ENCODE data around the gene CHKB. TPM values are rescaled to one million over a fixed set of nuclear protein-coding genes. Genes with fewer than 3 reads are reported as not detected.
"Not testable (repeated sequence)": the region's sequence is repeated elsewhere in the genome, so short reads cannot be mapped to it uniquely, and the experiment has no call there.

The CHKB gene
- total RNA-seq, 1 donor from 2014 or later = 116 TPM

- no peak for DNase-seq (ENCODE audit: low spot score in 2 of 2, unreplicated experiment in 2 of 2)
- Mint-ChIP-seq H3K27me3 (ENCODE audit: low read depth) (no peaks in the 10 kb centered on the region), H3K4me3 (no peak within 1 kb of the TSS), H3K36me3 (no peaks in the 10 kb centered on the region), H3K27ac (no peak within 1 kb of the TSS), H3K4me1 (peaks cover 13% of the 10 kb centered on the region), H3K9me3 (no peaks in the 10 kb centered on the region)
- TF ChIP-seq, protein P1, sequence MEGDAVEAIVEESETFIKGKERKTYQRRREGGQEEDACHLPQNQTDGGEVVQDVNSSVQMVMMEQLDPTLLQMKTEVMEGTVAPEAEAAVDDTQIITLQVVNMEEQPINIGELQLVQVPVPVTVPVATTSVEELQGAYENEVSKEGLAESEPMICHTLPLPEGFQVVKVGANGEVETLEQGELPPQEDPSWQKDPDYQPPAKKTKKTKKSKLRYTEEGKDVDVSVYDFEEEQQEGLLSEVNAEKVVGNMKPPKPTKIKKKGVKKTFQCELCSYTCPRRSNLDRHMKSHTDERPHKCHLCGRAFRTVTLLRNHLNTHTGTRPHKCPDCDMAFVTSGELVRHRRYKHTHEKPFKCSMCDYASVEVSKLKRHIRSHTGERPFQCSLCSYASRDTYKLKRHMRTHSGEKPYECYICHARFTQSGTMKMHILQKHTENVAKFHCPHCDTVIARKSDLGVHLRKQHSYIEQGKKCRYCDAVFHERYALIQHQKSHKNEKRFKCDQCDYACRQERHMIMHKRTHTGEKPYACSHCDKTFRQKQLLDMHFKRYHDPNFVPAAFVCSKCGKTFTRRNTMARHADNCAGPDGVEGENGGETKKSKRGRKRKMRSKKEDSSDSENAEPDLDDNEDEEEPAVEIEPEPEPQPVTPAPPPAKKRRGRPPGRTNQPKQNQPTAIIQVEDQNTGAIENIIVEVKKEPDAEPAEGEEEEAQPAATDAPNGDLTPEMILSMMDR (IDR thresholded peaks at IDR 0.05; ENCODE audit: unreplicated experiment) = no peak
These were observed 36.9 kb downstream of the CHKB start, which contains the start of gene KLHDC7B for GRCh38 chr22:50545522-50546325. Gene KLHDC7B, plus strand, starts transcription at chr22:50545899. Its CDS starts 345 bp downstream, at chr22:50546244.

DNA sequence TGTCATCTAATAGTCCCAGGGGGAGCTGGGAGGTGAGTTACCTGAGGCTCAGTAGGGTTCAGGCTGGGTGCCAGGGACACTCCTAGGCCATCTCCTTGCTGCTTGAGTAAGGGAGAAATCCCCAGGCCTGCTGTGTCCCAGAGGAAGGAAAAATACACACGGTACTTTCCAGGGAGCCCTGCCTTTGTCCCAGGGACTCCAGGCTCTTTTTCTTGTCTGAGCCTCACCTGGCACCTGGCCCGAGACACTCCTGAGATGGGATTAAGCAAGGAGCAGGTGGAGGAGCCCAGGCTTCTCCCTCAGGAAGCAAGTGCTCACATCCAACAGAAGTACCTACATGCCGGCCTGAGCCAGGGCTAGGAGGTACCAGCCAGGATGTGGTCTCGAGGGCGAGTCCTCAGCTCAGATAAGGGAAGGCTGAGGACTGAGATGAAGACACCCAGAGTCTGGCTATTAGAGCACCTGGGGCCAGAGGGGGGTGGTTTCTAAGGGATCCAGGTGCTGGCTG, 37.8 kb downstream of the CHKB start:
- peaks cover 12% of the 10 kb centered on the region for H3K4me1 Mint-ChIP-seq
- TF ChIP-seq, protein P1 (IDR thresholded peaks at IDR 0.05; ENCODE audit: unreplicated experiment) = no peak
- no peak overlapping the region for H3K4me3 Mint-ChIP-seq
- no peak overlapping the region for H3K27ac Mint-ChIP-seq
- H3K9me3 Mint-ChIP-seq = no peaks in the 10 kb centered on the region
- no peaks in the 10 kb centered on the region for H3K36me3 Mint-ChIP-seq
- no peak for DNase-seq (ENCODE audit: low spot score in 2 of 2, unreplicated experiment in 2 of 2)
- H3K27me3 Mint-ChIP-seq (ENCODE audit: low read depth) = no peaks in the 10 kb centered on the region

DNA sequence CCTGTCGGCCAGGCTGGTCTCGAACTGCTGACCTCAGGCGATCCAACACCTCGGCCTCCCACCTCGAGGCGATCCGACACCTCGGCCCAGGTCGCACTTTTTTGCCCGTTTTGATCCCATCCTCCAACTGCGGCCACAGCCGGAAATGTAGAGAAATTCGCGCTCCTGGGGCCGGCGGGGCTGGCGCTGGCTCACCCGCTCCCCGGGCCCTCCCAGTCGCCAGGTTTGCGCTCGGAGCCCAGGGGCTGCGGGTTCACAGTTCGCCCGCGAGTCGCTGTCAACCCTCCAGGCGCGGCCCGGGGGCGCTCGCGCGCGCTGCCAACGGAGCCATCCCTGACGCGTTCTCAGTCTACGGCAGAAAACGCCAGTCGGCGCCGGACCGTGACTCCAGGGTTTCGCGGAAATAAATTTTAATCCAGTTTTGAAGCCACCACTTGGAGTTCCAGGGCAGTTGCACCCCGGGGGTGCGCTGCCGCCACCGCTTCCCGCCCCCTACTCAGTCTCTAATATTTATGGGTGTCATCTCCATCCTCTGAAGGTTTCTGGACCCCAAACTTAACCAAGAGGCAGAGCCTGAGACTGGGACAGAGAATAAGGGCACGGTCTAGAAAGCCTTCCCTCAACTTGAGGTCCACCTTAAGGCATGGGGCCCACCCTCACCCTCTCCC, 38.4 kb downstream of the CHKB start:
- peak overlapping the region; percentile 41 for H3K4me3 Mint-ChIP-seq
- peak overlapping the region; percentile 34 for H3K27ac Mint-ChIP-seq
- peak in 1 of 2 experiments; percentile 84 for DNase-seq (ENCODE audit: low spot score in 2 of 2, unreplicated experiment in 2 of 2)
- H3K27me3 Mint-ChIP-seq (ENCODE audit: low read depth) = no peaks in the 10 kb centered on the region
- TF ChIP-seq, protein P1 (IDR thresholded peaks at IDR 0.05; ENCODE audit: unreplicated experiment) = peak; percentile 47
- peaks cover 17% of the 10 kb centered on the region for H3K4me1 Mint-ChIP-seq
- no peaks in the 10 kb centered on the region for H3K36me3 Mint-ChIP-seq
- H3K9me3 Mint-ChIP-seq = no peaks in the 10 kb centered on the region

- no peaks in the 10 kb centered on the region for H3K27me3 Mint-ChIP-seq (ENCODE audit: low read depth)
- DNase-seq (ENCODE audit: low spot score in 2 of 2, unreplicated experiment in 2 of 2) = no peak
- no peaks in the 10 kb centered on the region for H3K36me3 Mint-ChIP-seq
- H3K4me3 Mint-ChIP-seq = no peak overlapping the region
- no peak overlapping the region for H3K27ac Mint-ChIP-seq
- peaks cover 19% of the 10 kb centered on the region for H3K4me1 Mint-ChIP-seq
- H3K9me3 Mint-ChIP-seq = no peaks in the 10 kb centered on the region
- TF ChIP-seq, protein P1 (IDR thresholded peaks at IDR 0.05; ENCODE audit: unreplicated experiment) = no peak
These were observed 40.2 kb downstream of the CHKB start for GRCh38 chr22:50542416-50542927.

DNA sequence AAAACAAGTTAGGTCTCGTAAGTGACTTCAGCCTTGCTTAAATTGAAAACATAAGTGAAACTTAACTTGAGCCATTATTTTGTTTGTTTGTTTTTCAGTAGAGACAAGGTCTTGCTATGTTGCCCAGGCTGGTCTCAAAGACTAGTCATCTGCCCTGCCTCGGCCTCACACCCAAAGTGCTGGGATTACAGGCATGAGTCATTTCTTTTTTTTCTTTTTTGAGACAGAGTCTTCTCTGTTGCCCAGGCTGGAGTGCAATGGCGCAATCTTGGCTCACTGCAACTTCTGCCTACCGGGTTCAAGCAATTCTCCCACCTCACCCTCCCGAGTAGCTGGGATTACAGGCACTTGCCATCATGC, 41.0 kb downstream of the CHKB start:
- H3K4me3 Mint-ChIP-seq; H3K36me3 Mint-ChIP-seq; H3K27ac Mint-ChIP-seq; H3K27me3 Mint-ChIP-seq (ENCODE audit: low read depth); H3K9me3 Mint-ChIP-seq; DNase-seq (ENCODE audit: low spot score in 2 of 2, unreplicated experiment in 2 of 2): not testable (repeated sequence)
- peaks cover 19% of the 10 kb centered on the region for H3K4me1 Mint-ChIP-seq

- no peaks in the 10 kb centered on the region for H3K27me3 Mint-ChIP-seq (ENCODE audit: low read depth)
- H3K4me3 Mint-ChIP-seq = no peak overlapping the region
- no peak for DNase-seq (ENCODE audit: low spot score in 2 of 2, unreplicated experiment in 2 of 2)
- no peaks in the 10 kb centered on the region for H3K9me3 Mint-ChIP-seq
- TF ChIP-seq, protein P1 (IDR thresholded peaks at IDR 0.05; ENCODE audit: unreplicated experiment) = no peak
- no peak overlapping the region for H3K27ac Mint-ChIP-seq
- H3K4me1 Mint-ChIP-seq = peaks cover 15% of the 10 kb centered on the region
- no peaks in the 10 kb centered on the region for H3K36me3 Mint-ChIP-seq
These were observed 42.3 kb downstream of the CHKB start for GRCh38 chr22:50540381-50540780.

Measured in mesothelial cell of epicardium (in vitro differentiated cells).